Tracheal epithelial cell (primary cell): ENCODE data around the gene TESPA1. TPM values are rescaled to one million over a fixed set of nuclear protein-coding genes. Genes with fewer than 3 reads are reported as not detected.

ENCODE experiments used
- total RNA-seq: library from RNA; depleted of rRNA; stranded (reverse); fragments of >200 nt; gene quantifications from 2 replicates; pipeline ENCODE4 v1.2.1, GENCODE V29; 2014

Gene TESPA1, protein sequence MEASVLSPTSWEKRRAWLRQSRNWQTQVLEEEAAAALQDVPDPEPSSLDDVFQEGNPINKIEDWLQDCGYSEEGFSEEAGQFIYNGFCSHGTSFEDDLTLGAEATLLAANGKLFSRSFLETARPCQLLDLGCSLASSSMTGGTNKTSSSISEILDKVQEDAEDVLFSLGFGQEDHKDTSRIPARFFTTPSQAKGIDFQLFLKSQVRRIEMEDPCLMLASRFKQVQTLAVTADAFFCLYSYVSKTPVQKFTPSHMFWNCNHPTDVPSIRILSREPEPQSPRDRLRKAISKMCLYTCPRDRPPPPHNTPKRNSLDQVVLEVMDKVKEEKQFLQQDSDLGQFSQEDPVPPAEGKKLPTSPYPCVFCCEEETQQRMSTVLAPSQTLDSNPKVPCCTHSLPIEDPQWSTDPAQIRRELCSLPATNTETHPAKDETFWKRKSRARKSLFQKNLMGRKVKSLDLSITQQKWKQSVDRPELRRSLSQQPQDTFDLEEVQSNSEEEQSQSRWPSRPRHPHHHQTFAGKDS
- total RNA-seq, result not detected in 2 replicates

GRCh38 chr12:54984658-54985376 lies at the start of gene TESPA1:
Gene TESPA1 (minus strand): TSS chr12:54984762. CDS start chr12:54974562, 10,200 bp downstream.

GRCh38 chr12:55019784-55020183 lies 35.2 kb upstream of the TESPA1 start, which contains the start of gene NEUROD4:
Gene NEUROD4 (plus strand): TSS chr12:55019974. CDS start chr12:55026440, 6,466 bp downstream.

Other genes starting within 250 kb of the TESPA1 start
- gene MUCL1, start 130.2 kb downstream of the TESPA1 start, total RNA-seq, result not detected in 2 replicates
- gene NEUROD4, start 35.2 kb upstream of the TESPA1 start, total RNA-seq, result not detected in 2 replicates
- not detected in 2 replicates for gene OR9K2, start 141.6 kb upstream of the TESPA1 start, total RNA-seq
- not detected in 2 replicates for gene OR10A7, start 236.3 kb upstream of the TESPA1 start, total RNA-seq